Measurements from ENCODE around the gene TRIM42.

The TRIM42 gene

DNA sequence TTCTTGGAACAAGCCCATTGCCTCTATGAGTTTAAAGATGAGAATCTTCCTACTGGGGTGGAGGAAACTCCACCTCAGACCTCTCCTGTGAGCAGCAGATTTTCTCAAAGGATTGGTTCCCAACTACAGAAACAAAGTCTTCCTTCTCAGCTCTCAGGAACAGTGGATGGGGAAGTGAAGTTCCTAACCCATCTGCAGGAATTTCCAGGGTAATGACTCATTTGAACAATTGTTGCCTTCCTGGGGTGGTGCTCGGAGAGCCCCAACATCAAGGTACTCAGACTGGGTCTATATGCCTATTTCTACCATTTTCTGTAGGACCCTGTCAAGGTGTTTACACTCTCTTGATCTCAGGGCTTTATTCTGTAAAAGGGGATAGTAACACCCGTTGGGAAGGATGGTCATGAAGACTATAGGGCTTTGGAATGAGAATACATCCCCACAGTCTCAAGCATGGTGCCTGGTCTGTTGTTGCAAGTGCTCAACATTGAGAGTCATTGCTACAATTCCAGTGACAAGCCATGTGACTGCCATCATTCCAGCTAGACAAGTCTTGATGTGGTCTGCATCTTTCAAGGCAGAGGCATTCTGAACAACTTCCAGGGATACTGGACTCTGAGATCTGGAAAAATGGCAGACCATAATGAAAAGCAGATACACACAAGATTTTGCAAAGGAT, 33.0 kb downstream of the TRIM42 start:
- no peak for DNase-seq (ENCODE audit: low spot score)

DNA sequence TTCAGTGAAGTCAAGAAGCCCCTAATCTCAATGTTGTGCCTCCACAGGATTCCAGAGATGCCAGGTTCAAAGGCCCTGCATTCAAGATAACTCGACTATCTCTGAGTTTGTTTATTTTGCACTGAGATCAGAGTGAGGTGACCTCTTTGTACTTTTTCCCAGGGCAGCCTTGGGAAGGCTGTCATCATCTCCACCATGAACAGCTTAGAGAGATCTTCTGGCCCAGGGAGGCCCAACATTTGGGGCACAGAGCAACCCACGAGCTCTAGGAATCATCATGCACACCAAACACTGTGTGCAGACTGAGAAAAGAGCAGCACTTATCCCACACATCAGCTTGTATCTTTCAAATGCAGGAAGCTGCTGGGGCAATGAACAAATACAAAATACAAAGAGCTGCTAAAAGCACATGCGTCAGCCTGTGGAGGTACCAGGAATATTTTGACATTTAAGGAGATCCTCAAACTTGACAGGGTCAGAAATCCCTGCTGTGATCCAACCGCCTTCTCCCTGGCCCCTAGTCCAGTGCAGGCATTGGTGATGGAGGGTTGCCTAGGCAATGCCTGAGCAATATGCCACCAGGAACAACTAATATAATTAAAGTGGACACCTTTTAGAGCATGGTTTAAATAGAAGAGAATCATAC, 33.6 kb downstream of the TRIM42 start:
- no peak for DNase-seq (ENCODE audit: low spot score)

DNA sequence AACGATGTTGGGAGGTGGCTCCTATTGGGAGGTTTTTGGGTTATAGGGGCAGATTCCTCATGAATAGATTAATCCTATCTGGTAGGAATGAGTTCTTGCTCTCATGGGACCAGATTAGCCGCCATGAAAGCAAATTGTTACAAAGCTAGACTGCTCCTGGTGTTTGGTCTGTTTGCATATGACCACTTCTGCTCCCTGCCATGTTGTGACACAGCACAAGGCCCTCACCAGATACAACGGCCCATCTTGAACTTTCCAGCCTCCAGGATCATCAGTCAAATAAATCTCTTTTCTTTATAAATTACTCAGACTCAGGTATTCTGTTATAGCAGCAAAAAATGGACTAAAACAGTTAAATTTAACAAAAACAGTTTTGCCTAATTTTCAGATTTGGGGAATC, 34.4 kb downstream of the TRIM42 start:
- no peak for DNase-seq (ENCODE audit: low spot score)

DNA sequence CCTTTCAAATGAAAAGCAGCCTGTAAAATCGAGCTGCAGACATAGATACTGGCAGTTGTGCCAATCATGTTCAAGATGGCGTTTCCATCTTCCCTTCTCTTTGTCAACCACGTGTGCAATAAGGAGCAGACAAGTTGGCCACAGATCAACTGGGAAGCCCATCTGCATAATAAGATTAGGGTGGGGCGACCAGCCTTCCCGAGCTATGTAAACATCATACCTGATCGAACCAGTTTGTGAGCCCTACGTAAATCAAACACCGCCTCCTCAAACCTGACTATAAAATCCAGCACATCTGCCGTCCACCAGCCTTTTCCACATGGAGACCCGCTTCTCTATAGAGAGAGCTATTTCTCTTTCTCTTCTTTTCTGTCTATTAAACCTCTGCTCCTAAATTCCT, 37.2 kb downstream of the TRIM42 start:
- no peak for DNase-seq (ENCODE audit: low spot score)

DNA sequence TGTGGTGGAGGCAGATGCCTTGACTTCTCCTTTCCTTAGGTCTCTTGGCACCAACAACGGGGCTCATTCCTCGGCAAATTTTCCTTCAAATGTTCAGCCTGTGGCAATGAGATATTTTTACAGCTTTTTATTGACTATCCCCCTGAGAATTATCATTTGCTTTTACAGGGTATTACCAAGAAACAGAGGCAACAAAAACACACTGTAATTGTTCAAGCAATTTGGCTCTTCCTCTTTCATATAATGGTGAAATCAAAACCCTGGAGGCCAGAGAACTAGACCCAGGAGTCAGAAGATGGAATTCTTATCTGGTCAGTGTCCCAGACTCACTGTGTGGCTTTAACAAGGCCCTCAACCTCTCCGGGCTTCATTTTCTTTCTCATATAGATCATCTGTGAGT, 40.1 kb downstream of the TRIM42 start:
- DNase-seq (ENCODE audit: low spot score), result no peak

DNA sequence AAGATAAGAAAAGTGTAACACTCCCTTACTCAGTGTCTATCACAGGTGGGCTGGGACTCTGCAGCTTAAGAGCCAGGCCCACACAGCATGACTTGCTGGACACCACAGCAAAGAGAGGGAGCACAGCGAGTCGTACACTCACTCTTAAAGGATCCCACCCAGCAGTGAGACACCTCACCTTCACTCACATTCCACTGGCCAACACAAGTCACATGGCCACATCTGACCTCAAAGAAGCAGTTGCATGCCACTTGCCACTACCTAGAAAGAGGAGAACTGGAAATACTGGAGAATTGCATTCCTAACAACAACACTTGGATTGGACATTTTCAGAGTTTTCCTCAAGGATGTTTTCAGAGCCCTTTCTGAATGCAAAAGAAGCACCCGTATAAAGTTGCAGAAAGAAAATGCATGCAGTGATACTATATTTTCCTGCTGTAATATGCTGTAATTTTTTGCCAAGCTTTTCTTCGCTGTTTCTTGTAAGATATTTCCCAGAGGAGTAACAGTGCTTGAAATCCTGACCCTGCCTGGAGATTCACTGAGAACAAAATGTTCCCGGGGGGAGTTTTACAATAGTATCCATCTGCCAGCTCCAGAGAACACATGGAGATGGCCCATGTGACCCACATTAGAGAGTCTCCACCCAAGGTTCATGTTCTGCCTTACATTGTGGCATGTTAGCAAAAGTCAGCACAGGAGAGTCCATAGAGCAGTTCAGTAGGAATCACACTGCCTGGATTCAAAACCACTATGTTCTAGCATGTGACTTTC, 42.2 kb downstream of the TRIM42 start:
- no peak for DNase-seq (ENCODE audit: low spot score)

DNA sequence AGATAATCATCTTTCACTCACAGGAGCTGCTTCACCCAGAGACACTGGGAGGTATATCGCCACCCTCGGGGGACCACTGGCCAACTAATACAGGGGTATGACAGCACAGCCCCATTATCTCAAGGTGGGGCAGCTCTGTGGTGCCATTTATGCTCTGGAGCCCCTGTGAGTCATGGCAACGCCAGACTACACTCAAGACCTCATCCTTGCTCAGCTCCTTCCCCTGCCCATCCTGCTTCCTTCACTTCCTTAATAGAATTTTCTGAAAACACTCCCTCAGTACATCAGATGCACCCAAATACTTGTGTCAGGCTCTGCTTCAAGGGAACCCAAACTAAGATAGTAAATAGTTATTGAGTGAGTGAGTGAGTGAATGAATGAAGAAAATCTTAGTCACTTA, 45.7 kb downstream of the TRIM42 start:
- no peak for DNase-seq (ENCODE audit: low spot score)

DNA sequence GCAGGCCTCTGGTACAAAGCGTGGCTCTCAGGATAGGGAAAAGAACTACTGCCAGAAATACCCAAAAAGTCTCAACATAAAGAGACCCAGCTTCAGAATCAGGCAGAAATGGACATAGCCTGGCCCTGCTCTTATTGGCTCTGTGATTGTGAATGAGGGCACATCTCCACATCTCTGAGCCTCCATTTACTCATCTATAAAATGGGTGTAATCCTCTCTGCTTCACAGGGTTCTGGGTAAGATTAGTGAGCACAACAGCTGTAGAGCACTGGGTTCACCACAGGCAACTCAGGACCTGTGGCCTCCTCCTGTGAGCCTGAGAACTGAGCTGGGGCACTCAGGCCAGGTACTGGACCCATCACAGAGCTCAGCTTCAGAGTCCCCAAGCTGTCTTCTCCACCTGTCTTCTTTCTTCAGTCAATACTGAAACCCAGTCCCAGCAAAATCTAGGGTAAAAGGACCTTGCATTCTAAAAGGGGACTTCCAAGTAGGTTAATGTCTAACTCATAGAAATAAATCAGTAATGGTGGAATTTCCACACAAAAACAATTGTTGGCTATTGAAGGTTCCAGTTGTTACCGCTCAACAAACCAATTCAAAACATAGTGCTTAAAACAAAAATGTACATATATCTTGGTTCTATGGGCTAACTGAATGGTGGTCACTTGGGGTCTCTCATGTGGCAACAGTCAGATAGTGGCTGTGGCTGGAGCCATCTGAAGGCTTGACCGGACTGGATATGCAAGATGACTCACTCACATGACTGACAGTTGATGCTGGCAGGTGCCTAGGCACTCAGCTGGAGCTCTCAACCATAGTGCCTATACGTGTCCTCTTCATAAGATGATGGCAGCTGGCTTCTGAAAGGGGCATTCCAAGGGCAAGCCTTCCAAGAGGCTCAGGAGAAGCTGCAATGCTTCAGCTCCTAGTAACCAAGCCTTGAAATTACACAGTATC, 47.3 kb downstream of the TRIM42 start:
- no peak for DNase-seq (ENCODE audit: low spot score)

DNA sequence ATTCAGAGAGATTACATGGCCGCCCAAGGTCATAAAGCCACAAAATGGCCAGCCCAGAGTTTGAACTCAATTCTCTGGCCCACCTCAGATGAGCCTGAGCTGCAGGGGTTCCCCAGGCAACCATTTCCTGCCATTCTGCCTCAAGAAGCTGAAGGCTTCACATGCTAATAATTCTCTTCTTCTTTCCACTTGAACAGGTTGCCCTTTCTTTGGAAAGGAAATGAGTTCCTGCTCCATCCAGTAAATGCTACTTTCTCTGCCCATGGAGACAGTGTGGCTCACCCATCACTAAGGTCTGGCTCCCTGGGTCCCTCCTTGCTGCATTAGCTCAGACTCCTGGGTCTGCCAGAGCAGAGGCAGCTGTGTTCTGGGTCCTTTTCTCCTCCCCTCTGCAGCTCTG, 48.2 kb downstream of the TRIM42 start:
- no peak for DNase-seq (ENCODE audit: low spot score)

DNA sequence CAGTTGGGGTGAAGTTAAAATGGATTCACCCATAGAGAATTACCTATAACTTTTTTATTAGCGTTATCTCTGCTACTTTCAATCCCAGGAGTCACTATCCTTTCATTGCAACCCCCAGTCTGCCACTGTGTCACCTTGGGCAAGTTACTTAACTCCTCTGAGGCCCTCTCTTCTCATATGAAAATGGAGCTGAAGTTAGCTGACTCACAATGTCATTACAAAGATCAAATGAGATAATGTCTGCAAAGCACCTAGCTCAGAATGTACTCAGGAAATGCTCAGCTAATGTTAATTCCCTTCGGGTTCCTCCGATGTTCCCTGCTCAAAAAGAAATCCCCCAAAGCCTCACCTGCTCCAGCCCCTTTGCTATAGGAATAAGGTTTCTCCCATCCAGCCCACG, 50.0 kb downstream of the TRIM42 start:
- DNase-seq (ENCODE audit: low spot score), result no peak

DNA sequence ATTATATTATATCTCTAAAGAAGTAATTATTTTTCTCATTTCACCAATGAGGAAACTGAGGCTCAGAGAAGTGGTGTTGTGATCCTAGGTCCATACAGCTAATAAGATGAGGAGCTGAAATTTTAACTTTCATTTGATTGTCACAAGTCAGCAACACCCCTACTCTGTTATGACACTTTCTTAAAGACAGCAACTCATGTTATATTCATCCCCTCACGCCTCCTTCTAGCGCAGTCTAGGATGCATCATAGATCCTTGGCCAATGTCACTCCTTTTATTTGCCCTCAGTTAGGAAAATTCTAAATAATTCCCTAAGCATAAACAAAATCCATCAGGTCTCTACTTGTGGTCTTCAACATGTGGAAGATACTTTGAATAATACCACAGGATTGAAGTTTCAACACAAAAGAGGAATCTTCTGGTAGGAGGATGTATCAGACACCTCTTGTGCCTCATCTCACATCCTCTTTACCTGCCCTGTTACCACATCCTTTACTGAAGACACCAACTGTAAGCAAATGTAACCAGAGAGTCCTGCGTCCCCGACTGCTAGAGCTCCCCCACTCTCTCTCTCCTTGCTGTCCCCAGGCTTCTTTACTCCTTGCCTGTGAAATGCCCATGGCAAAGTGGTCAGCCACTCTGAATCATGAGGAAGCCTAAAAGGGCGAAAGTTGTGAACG, 53.7 kb downstream of the TRIM42 start:
- DNase-seq (ENCODE audit: low spot score), result no peak

DNA sequence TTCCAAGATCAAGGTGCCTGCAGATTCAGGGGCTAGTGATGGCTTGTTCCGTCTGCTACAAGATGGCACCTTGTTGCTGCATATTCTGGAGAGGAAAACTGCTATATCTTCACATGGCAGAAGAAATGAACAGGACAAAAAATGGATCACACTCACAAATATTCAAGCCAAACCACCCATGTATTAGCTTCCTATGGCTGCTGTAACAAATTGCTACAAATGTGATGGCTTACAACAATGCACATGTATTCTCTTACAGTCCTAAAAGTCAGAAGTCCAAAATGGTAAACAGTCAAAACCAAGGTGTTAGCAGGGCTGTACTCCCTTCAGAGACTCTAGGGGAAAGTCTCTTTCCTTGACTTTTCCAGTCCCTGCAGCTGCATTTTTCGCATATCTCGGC, 55.8 kb downstream of the TRIM42 start:
- DNase-seq (ENCODE audit: low spot score), result no peak

DNA sequence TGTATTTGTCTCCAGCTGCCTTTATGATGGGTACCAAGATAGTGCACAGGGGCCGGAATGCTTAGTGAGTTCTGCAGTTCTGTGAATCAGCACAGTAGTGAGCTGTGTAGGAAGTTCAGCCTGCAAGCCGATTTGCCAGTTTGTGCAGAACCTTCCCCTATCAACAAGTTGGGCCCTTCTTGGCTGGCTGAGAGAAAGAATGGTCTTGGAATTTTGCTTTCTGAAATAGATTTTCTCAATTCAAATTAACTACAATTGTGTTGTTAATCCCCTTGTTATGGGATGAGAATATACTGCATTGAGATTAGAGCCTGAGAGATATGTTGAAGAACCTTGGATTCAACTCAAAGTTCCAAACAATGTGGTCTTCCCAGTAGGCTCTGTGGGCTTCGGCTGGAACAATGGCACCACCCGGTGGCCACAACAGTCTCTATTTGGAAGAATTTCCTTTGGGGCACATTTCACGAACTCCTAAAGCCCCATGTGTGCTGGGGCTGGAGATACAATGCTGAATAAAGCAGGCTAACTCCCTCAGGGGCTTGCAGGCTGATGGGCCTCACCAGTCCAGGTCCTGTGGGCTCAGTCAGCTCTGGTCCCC, 59.1 kb downstream of the TRIM42 start:
- no peak for DNase-seq (ENCODE audit: low spot score)

DNA sequence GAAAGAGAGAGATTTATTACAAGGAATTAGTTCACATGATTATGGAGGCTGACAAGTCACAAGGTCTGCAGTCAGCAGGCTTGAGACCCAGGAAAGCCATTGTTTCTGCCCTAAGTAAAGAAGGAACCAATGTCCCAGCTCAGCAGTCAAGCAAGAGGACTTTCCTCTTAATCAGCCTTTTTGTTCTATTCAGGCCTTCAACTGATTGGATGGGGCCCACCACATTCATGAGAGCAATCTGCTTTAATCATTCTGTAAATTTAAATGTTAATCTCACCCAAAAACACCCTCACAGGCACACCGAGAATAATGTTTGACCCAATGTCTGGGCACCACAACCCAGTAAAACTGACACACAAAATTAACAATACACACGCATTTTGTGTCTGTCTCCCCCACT, 64.3 kb downstream of the TRIM42 start:
- DNase-seq (ENCODE audit: low spot score), result no peak

DNA sequence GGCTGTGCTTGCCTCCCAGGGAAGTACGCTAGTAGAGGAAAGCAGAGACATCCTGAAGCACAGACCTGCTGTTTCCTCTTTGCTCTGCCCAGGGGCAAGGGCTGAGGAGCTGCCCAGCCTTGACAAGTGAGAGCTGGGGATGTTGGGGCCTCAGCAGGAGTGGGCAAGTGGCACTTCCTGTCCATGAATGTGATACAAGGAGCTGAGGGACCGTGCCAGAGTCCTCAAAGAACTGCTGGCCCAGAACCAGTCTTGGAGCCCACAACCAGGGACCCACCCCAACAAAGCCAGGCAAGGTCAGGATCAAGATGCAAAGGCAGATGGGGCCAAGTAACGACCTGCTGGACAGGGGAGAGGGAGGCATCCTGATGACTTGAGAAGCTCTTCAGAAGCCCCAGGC, 70.3 kb downstream of the TRIM42 start:
- no peak for DNase-seq (ENCODE audit: low spot score)

DNA sequence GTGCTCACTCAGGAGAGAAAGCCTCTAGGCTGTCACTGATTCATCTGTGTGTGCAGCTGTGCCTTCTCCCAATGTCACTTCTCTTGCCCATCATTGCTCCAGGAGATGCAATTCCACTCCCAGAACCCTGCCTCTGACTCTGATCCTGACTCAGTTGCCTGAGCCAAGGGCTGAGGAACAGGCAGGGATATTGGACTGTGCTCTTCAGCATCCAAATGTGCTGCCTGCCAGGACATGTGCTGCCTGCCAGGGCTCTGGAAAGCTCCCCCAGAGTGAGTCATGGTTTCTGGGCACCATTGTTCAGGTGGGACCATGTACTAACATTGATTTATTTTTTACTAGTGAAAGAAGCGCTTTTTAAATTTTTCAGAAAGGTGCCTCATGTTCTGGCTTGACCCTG, 71.0 kb downstream of the TRIM42 start:
- DNase-seq (ENCODE audit: low spot score), result no peak
